K562 (cell line): ENCODE data around the gene CCDC85A. TPM values are rescaled to one million over a fixed set of nuclear protein-coding genes. Genes with fewer than 3 reads are reported as not detected.

Source experiments
- ATAC-seq: fragments of 200-7000 bp; cut with Tn5 transposase; 3 replicates; pipeline ENCODE4 v1.9.1; 2020; ENCODE audit warnings: moderate library complexity
- BruUV-seq: library from RNA; stranded (reverse); fragments of 400-500 nt; replicated peaks from 2 replicates; lab custom pipeline; 2021; lab: Mats Ljungman, UMichigan
- CTCF ChIA-PET: fragments of 300-600 bp; formaldehyde crosslinking; extraction: SDS; loops from one replicate; lab custom pipeline; 2021; ENCODE audit warnings: low intra/inter-chr PET ratio; lab: Yijun Ruan, JAX
- POLR2A ChIA-PET: fragments of 300-600, 350-650 bp; sonication (Branson Sonifier 250); formaldehyde crosslinking; extraction: SDS; loops from one replicate; lab custom pipeline; 2021; ENCODE audit warnings: antibody characterized with exemption, inconsistent platforms; lab: Yijun Ruan, JAX
- DNase-seq, 4 experiments: peaks; one replicate each; pipeline versions ENCODE4 v3.0.0 to v3.0.0-alpha.2; 2011 to 2018; ENCODE audit warnings: low spot score in 3 of 4, mixed read lengths in 3 of 4; ENCODE audit errors: extremely low read depth in 1 of 4
- FAIRE-seq: peaks from 2 replicates; lab custom pipeline; 2011; peaks lifted over from hg19 to GRCh38; lab: Jason Lieb, UNC
- H2AFZ ChIP-seq: 2 replicates; pipeline ENCODE4 v1.6.0; 2011; ENCODE audit warnings: low read depth, low read length, control low read depth, inconsistent platforms
- H3K27ac ChIP-seq: fragments of 200-600 bp; 3 replicates; pipeline ENCODE4 v1.8.0; 2011; ENCODE audit warnings: low read depth, mild to moderate bottlenecking, control low read depth, inconsistent platforms, low read length, moderate library complexity, mixed read lengths; ENCODE audit errors: extremely low read depth
- H3K27me3 ChIP-seq, 2 experiments: fragments of 300-600 bp in 1 of 2; 2 replicates in 1 of 2; 3 replicates in 1 of 2; pipeline versions ENCODE4 v1.6.0 to v1.8.0; 2011; ENCODE audit warnings: inconsistent platforms in 2 of 2, low read length in 2 of 2, mild to moderate bottlenecking in 1 of 2, mixed read lengths in 1 of 2, moderate library complexity in 1 of 2; ENCODE audit not compliant: control insufficient read depth in 2 of 2, insufficient read depth in 2 of 2
- H3K36me3 ChIP-seq: fragments of 300-600 bp; 3 replicates; pipeline ENCODE4 v1.8.0; 2011; ENCODE audit warnings: mild to moderate bottlenecking, low read length, inconsistent platforms; ENCODE audit not compliant: control insufficient read depth, insufficient read depth
- H3K4me1 ChIP-seq, 2 experiments: fragments of 200-600 bp in 1 of 2; replicated peaks in 1 of 2; 2 replicates in 1 of 2; 3 replicates in 1 of 2; pipeline versions ENCODE4 v1.5.1 to v1.8.0; 2011; ENCODE audit warnings: inconsistent platforms in 2 of 2, low read length in 2 of 2, mild to moderate bottlenecking in 1 of 2, mixed read lengths in 1 of 2, moderate library complexity in 1 of 2; ENCODE audit not compliant: control insufficient read depth in 2 of 2, insufficient read depth in 2 of 2
- H3K4me2 ChIP-seq: 2 replicates; pipeline ENCODE4 v1.6.1; 2011; ENCODE audit warnings: low read length, control low read depth, inconsistent platforms, mixed read lengths; ENCODE audit not compliant: insufficient read depth
- H3K4me3 ChIP-seq: fragments of 200-600 bp; sonication (generic), shearing (Covaris generic); 2 replicates; pipeline ENCODE4 v1.5.1; 2016; ENCODE audit warnings: control low read depth, inconsistent platforms
- H3K79me2 ChIP-seq: fragments of 200-600 bp; 3 replicates; pipeline ENCODE4 v1.8.0; 2011; ENCODE audit warnings: low read length, inconsistent platforms; ENCODE audit not compliant: control insufficient read depth, insufficient read depth
- H3K9ac ChIP-seq, 2 experiments: 2 replicates each; pipeline versions ENCODE4 v1.6.0 to v1.6.1; 2011; ENCODE audit warnings: low read depth in 2 of 2, low read length in 2 of 2, control low read depth in 1 of 2, inconsistent platforms in 1 of 2, mild to moderate bottlenecking in 1 of 2, mixed read lengths in 1 of 2; ENCODE audit not compliant: insufficient read depth in 1 of 2
- H3K9me1 ChIP-seq: one replicate; pipeline ENCODE4 v1.6.0; 2011; ENCODE audit warnings: inconsistent platforms, mild to moderate bottlenecking, low read length, moderate library complexity; ENCODE audit not compliant: control insufficient read depth, insufficient read depth
- H3K9me3 ChIP-seq: replicated peaks from 2 replicates; pipeline ENCODE4 v1.5.1; 2011; ENCODE audit warnings: low read depth, low read length, inconsistent platforms; ENCODE audit not compliant: control insufficient read depth, insufficient read depth
- H4K20me1 ChIP-seq: replicated peaks from 2 replicates; pipeline ENCODE4 v1.6.1; 2011; ENCODE audit warnings: low read length, inconsistent platforms, mixed read lengths; ENCODE audit not compliant: control insufficient read depth, insufficient read depth
- ARHGAP35 ChIP-seq: fragments of 450-650 bp; IDR thresholded peaks from 2 replicates; pipeline ENCODE4 v1.6.1; 2018; ENCODE audit not compliant: partially characterized antibody
- CBFA2T2 ChIP-seq: fragments of 450-650 bp; conservative IDR thresholded peaks from 2 replicates; pipeline ENCODE4 v1.6.1; 2017; ENCODE audit warnings: mild to moderate bottlenecking
- FOXA3 ChIP-seq, 2 experiments: fragments of 450-650 bp in 1 of 2; sonication (generic) in 1 of 2; formaldehyde crosslinking; IDR thresholded peaks in 1 of 2; conservative IDR thresholded peaks in 1 of 2; 2 replicates each; pipeline versions ENCODE4 v1.4.0 to v1.8.0; 2020 to 2022; ENCODE audit warnings: mild to moderate bottlenecking in 2 of 2, missing genetic modification reagents in 1 of 2
- GABPB2 ChIP-seq: fragments of 250-450 bp; sonication (Bioruptor Pico); conservative IDR thresholded peaks from 2 replicates; pipeline ENCODE4 v1.5.1; 2021; ENCODE audit warnings: mild to moderate bottlenecking
- HDGF ChIP-seq: fragments of 450-650 bp; IDR thresholded peaks from 2 replicates; pipeline ENCODE4 v1.6.1; 2016
- MAX ChIP-seq: sonication (generic); formaldehyde crosslinking; IDR thresholded peaks from 2 replicates; pipeline ENCODE4 v1.9.0; 2022; ENCODE audit warnings: mild to moderate bottlenecking, missing genetic modification reagents
- MNT ChIP-seq, 2 experiments: fragments of 450-650 bp; conservative IDR thresholded peaks; 2 replicates each; pipeline ENCODE4 v1.6.1; 2017; ENCODE audit warnings: mild to moderate bottlenecking in 2 of 2, moderate library complexity in 2 of 2
- NUFIP1 ChIP-seq: fragments of 450-650 bp; IDR thresholded peaks from 2 replicates; pipeline ENCODE4 v1.6.1; 2018; ENCODE audit not compliant: partially characterized antibody
- PATZ1 ChIP-seq: fragments of 250-450 bp; sonication (Bioruptor Pico); IDR thresholded peaks from 2 replicates; pipeline ENCODE4 v1.5.0; 2020; ENCODE audit warnings: mild to moderate bottlenecking, borderline replicate concordance
- PREB ChIP-seq: sonication (generic); formaldehyde crosslinking; IDR thresholded peaks from 2 replicates; pipeline ENCODE4 v1.8.1; 2023; ENCODE audit warnings: mild to moderate bottlenecking, missing genetic modification reagents
- RBM14 ChIP-seq: fragments of 200-400 bp; formaldehyde crosslinking; IDR thresholded peaks from 2 replicates; pipeline ENCODE4 v1.6.1; 2018; ENCODE audit warnings: low read depth, mild to moderate bottlenecking, low read length, moderate library complexity, borderline replicate concordance; ENCODE audit not compliant: insufficient read depth
- RBM22 ChIP-seq: fragments of 200-400 bp; formaldehyde crosslinking; IDR thresholded peaks from 2 replicates; pipeline ENCODE4 v1.6.1; 2018; ENCODE audit warnings: low read length, low read depth; ENCODE audit not compliant: poor library complexity, severe bottlenecking
- STAT5A ChIP-seq: IDR thresholded peaks from 2 replicates; pipeline ENCODE4 v1.6.1; 2012; ENCODE audit warnings: low read length, inconsistent platforms, borderline replicate concordance
- TFAP4 ChIP-seq: sonication (generic); formaldehyde crosslinking; IDR thresholded peaks from 2 replicates; pipeline ENCODE4 v1.8.0; 2022; ENCODE audit warnings: missing genetic modification reagents, mild to moderate bottlenecking, moderate library complexity, borderline replicate concordance
- ZNF586 ChIP-seq: fragments of 450-650 bp; formaldehyde crosslinking; conservative IDR thresholded peaks from 2 replicates; pipeline ENCODE4 v1.4.0; 2020; ENCODE audit warnings: mild to moderate bottlenecking, moderate library complexity
- ZNF75A ChIP-seq: fragments of 450-650 bp; formaldehyde crosslinking; IDR thresholded peaks from 2 replicates; pipeline ENCODE4 v1.4.0; 2020; ENCODE audit warnings: mild to moderate bottlenecking
- WGBS: fragments of 100-300 bp; shearing (Covaris generic); methylation state at CpG from one replicate; pipeline ENCODE4 v1.1.6; 2016; ENCODE audit warnings: low coverage, mixed read lengths; ENCODE audit not compliant: insufficient coverage; ENCODE audit errors: missing lambda C conversion rate; 5-methylcytosine and 5-hydroxymethylcytosine counted together
- in situ Hi-C: fragments of 300-500 bp; cut with MboI; formaldehyde crosslinking; loops from 4 replicates; pipeline ENCODE4 v1.15.0; 2018; ENCODE audit warnings: inconsistent platforms, mixed read lengths
- intact Hi-C: fragments of 100-400 bp; cut with micrococcal nuclease; formaldehyde crosslinking; loops from 2 replicates; pipeline ENCODE4 v1.14.2; 2022
- polyA plus RNA-seq, 8 experiments: library from polyadenylated mRNA; depleted of rRNA in 4 of 8; stranded (reverse) in 5 of 8; unstranded in 3 of 8; fragments of >200 nt; fragmentation: Nextera tagmentation in 2 of 8; fragmentation: Illumina TruSeq in 1 of 8; extraction: Ambion mirVana in 2 of 8; extraction: Trizol in 1 of 8; gene quantifications; 2 replicates each; pipeline versions ENCODE4 v1.2.1 to v1.2.3, GENCODE V29; 2011 to 2014; ENCODE audit warnings: inconsistent platforms in 1 of 8, missing spikeins in 1 of 8
- total RNA-seq, 7 experiments: library from RNA; depleted of rRNA in 6 of 7; stranded (reverse); fragments of >200 nt in 6 of 7; fragmentation: Illumina TruSeq in 2 of 7; extraction: Trizol in 2 of 7; gene quantifications; 2 replicates each; pipeline versions ENCODE4 v1.2.1 to v1.2.3, GENCODE V29; 2011 to 2021; ENCODE audit warnings: low replicate concordance in 1 of 7

Gene CCDC85A
- total and polyA plus RNA-seq, 9 of the 15 experiments (the other 6 are each of a cell fraction or from before 2014, with no cell fraction given) = 0.03 to 0.14 (median 0.10) TPM; not detected in 5

- TF ChIP-seq PREB (CRISPR knock-in tag) (no peak), NUFIP1 (no peak), RBM14 (no peak)
- TF ChIP-seq, all 486 proteins: peak for 0
These were observed 50.5 kb downstream of the CCDC85A start (continued) for GRCh38 chr2:56234241-56234640.

GRCh38 chr2:56239030-56239429 lies 55.2 kb downstream of the CCDC85A start:
- Histone ChIP-seq H3K9ac (no peak overlapping the region), H3K4me2 (no peak overlapping the region), H3K9me1 (no peaks in the 10 kb centered on the region), H3K79me2 (no peaks in the 10 kb centered on the region), H3K4me3 (no peak overlapping the region), H3K27ac (no peak overlapping the region), H3K4me1 (no peaks in the 10 kb centered on the region), H4K20me1 (no peaks in the 10 kb centered on the region), H2AFZ (no peak overlapping the region), H3K27me3 (no peaks in the 10 kb centered on the region), H3K9me3 (no peaks in the 10 kb centered on the region), H3K36me3 (no peaks in the 10 kb centered on the region)
- no peak for DNase-seq
- CTCF ChIA-PET = no interaction called here
- no peak for ATAC-seq
- intact Hi-C loops = no loop called here
- no peak for FAIRE-seq
- no TSS peak for BruUV-seq
- POLR2A ChIA-PET = no interaction called here
- in situ Hi-C loops = no loop called here
- WGBS = 0% methylated on average over 2 of the region's 2 CpGs
- TF ChIP-seq GABPB2 (CRISPR knock-in tag) (no peak), RBM22 (no peak), PATZ1 (CRISPR knock-in tag) (no peak), ARHGAP35 (no peak), ZNF586 (no peak), STAT5A (no peak), MNT (conservative IDR thresholded peaks at IDR 0.05) (no peak), TFAP4 (CRISPR knock-in tag) (no peak), FOXA3 (CRISPR knock-in tag; conservative IDR thresholded peaks at IDR 0.05 in 1 of 2, IDR thresholded peaks at IDR 0.05 in 1 of 2) (no peak), ZNF75A (CRISPR knock-in tag) (no peak), HDGF (no peak), MAX (CRISPR knock-in tag) (no peak), CBFA2T2 (no peak)
